ENCODE results near the gene CAPN15. TPM values are rescaled to one million over a fixed set of nuclear protein-coding genes. Genes with fewer than 3 reads are reported as not detected.

Gene CAPN15
- total RNA-seq, 1 donor from 2014 or later = 10.3 TPM

GRCh38 chr16:525520-526180 is 1.9 kb upstream of the CAPN15 start:
- DNase-seq = peak; percentile 30

GRCh38 chr16:526181-527014 is 1.1 kb upstream of the CAPN15 start:
- DNase-seq = peak; percentile 57

GRCh38 chr16:528111-529011 is 849 bp downstream of the CAPN15 start:
- DNase-seq = no peak

- DNase-seq = no peak
Measured at GRCh38 chr16:529012-529575, 1.6 kb downstream of the CAPN15 start.

- no peak for DNase-seq
Measured at GRCh38 chr16:530111-530817, 2.8 kb downstream of the CAPN15 start.

- DNase-seq = no peak
Measured at GRCh38 chr16:531494-532125, 4.1 kb downstream of the CAPN15 start.

- DNase-seq = no peak
Measured at GRCh38 chr16:533391-534123, 6.0 kb downstream of the CAPN15 start.

GRCh38 chr16:534135-534534 is 6.6 kb downstream of the CAPN15 start:
- DNase-seq = no peak

- DNase-seq = no peak
Measured at GRCh38 chr16:534856-535445, 7.4 kb downstream of the CAPN15 start.

GRCh38 chr16:535446-536405 is 8.2 kb downstream of the CAPN15 start:
- DNase-seq = no peak

GRCh38 chr16:536746-537145 is 9.2 kb downstream of the CAPN15 start:
- DNase-seq = no peak

GRCh38 chr16:537415-538335 is 10.2 kb downstream of the CAPN15 start:
- no peak for DNase-seq

GRCh38 chr16:539901-540530 is 12.5 kb downstream of the CAPN15 start:
- DNase-seq = no peak

- DNase-seq = no peak
Measured at GRCh38 chr16:540645-541340, 13.3 kb downstream of the CAPN15 start.

- DNase-seq = no peak
Measured at GRCh38 chr16:543301-544164, 16.0 kb downstream of the CAPN15 start.

GRCh38 chr16:544517-544916 is 17.0 kb downstream of the CAPN15 start:
- no peak for DNase-seq

Data from occipital lobe (tissue), 2 donors.